IgD-negative memory B cell (primary cell): ENCODE results near the gene GYS1. TPM values are rescaled to one million over a fixed set of nuclear protein-coding genes. Genes with fewer than 3 reads are reported as not detected.

Experiments
- H3K27ac Mint-ChIP-seq, 3 donors: one replicate each; pipeline ENCODE4 v1.8.0; 2020 to 2022; ENCODE audit warnings: mild to moderate bottlenecking in 3 of 3, mixed read lengths in 3 of 3, moderate library complexity in 1 of 3
- H3K27me3 Mint-ChIP-seq: one replicate; pipeline ENCODE4 v1.8.0; 2021; ENCODE audit warnings: mixed read lengths
- H3K36me3 Mint-ChIP-seq: one replicate; pipeline ENCODE4 v1.8.0; 2020; ENCODE audit warnings: mild to moderate bottlenecking, mixed read lengths
- H3K4me1 Mint-ChIP-seq, 3 donors: one replicate each; pipeline ENCODE4 v1.8.0; 2020 to 2022; ENCODE audit warnings: mixed read lengths in 3 of 3, mild to moderate bottlenecking in 1 of 3
- H3K4me3 Mint-ChIP-seq, 4 donors: one replicate each; pipeline ENCODE4 v1.8.0; 2020 to 2022; ENCODE audit warnings: mild to moderate bottlenecking in 4 of 4, mixed read lengths in 4 of 4, moderate library complexity in 3 of 4
- H3K9me3 Mint-ChIP-seq, 3 donors: one replicate each; pipeline ENCODE4 v1.8.0; 2020 to 2021; ENCODE audit warnings: mixed read lengths in 3 of 3, mild to moderate bottlenecking in 1 of 3
- polyA plus RNA-seq: library from polyadenylated mRNA; unstranded; fragments of 300-500 nt; fragmentation: Illumina TruSeq; gene quantifications from one replicate; pipeline ENCODE4 v1.2.3, GENCODE V29; 2021

GYS1 gene
- polyA plus RNA-seq, 1 donor from 2014 or later, result 26.4 TPM

DNA sequence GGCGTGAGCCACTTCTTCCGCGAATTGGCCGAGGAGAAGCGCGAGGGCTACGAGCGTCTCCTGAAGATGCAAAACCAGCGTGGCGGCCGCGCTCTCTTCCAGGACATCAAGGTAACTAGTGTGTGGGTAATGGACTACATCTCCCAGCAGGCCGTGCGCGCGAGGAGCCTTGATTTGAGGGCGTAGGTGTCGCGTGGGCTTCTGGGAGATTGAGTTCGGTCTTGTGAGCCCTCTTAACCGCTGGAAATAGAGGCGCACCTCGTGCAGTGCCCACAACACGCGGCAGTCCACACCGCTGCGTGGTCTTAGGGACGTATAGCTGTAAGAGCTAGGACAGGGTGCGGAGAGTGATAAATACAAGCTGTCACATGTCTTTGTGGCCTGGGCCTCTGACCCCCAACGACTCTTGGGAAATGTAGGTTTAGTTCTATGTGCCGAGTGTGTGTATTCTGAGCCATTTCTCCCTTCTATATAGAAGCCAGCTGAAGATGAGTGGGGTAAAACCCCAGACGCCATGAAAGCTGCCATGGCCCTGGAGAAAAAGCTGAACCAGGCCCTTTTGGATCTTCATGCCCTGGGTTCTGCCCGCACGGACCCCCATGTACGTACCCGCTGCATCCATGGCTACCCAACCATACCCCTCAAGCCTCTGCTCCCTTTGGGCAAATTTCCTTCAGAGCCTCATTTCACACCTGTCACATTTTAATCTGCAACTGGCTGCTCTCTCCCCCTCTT, 27.1 kb downstream of the GYS1 start:
- Mint-ChIP-seq H3K27ac (peak overlapping the region; percentile 99 to 100 (median 99)), H3K4me1 (peaks cover 33 to 41% (median 39%) of the 10 kb centered on the region in 3 donors), H3K36me3 (peaks cover 2% of the 10 kb centered on the region), H3K4me3 (peak overlapping the region; percentile 93 to 99 (median 96)), H3K9me3 (no peaks in the 10 kb centered on the region), H3K27me3 (no peaks in the 10 kb centered on the region)

DNA sequence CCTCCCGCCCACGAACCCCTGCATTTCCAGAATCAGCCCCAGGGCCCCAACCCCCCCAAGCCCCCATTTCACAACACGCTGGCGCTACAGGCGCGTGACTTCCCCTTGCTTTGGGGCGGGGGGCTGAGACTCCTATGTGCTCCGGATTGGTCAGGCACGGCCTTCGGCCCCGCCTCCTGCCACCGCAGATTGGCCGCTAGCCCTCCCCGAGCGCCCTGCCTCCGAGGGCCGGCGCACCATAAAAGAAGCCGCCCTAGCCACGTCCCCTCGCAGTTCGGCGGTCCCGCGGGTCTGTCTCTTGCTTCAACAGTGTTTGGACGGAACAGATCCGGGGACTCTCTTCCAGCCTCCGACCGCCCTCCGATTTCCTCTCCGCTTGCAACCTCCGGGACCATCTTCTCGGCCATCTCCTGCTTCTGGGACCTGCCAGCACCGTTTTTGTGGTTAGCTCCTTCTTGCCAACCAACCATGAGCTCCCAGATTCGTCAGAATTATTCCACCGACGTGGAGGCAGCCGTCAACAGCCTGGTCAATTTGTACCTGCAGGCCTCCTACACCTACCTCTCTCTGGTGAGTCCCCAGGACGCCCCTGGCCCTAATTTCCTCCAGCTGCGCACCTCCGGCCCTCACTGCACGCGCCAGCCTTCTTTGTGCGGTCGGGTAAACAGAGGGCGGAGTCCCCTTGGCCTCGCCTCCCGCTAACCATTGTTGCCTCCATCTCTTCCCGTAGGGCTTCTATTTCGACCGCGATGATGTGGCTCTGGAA, 27.9 kb downstream of the GYS1 start, which contains the start of gene FTL:
FTL (plus strand) TSS at position 270 of the 766 bp plus-strand sequence; CDS start at position 469, 199 bp downstream.
- no peaks in the 10 kb centered on the region for H3K9me3 Mint-ChIP-seq
- H3K36me3 Mint-ChIP-seq, result peaks cover 2% of the 10 kb centered on the region
- peak within 1 kb of the TSS; percentile 93 to 99 (median 96) for H3K4me3 Mint-ChIP-seq
- peaks cover 29 to 38% (median 36%) of the 10 kb centered on the region in 3 donors for H3K4me1 Mint-ChIP-seq
- peak within 1 kb of the TSS; percentile 99 to 100 (median 99) for H3K27ac Mint-ChIP-seq
- no peaks in the 10 kb centered on the region for H3K27me3 Mint-ChIP-seq

DNA sequence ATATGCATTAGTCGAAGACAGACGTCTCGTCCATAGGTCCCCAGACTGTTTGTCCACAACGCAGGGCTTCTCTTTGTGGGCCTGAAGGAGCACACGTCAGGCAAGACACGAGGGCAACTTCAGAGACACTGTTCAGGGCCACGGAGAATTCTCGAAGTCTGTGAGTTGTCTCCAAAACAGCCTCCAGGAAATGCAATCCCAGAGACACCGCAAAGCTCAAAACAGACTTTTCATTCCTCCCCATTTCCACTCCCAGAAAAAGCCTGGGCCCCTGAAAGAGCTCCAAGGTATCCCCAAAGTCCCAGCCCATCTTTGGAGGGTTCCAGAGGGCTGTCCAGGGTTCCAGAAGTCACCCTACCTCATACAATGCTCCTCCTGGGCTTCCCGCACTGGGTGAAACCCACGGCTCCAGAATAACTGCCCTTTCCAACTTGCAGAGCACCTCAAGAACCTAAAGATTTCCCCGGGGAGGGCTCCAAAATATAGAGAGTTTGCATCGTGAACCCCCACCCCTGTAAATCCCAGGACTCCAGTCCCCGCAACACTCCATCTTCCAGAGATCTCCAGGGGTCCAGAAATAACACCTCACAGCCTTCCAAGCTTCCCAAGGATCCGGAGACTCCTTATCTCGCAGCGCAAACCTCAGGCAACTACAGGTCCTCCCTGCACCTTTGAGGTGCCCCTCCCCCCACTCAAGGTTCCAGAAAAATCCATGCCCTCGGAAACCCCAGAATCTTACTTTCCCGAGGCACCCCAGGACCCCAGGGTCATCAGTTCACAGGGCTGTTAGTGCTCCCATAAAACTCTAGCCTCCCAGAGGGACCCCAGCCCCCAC, 28.7 kb downstream of the GYS1 start:
- H3K4me1 Mint-ChIP-seq, result peaks cover 29 to 38% (median 36%) of the 10 kb centered on the region in 3 donors
- peaks cover 2% of the 10 kb centered on the region for H3K36me3 Mint-ChIP-seq
- H3K27me3 Mint-ChIP-seq, result no peaks in the 10 kb centered on the region
- no peaks in the 10 kb centered on the region for H3K9me3 Mint-ChIP-seq
- H3K4me3 Mint-ChIP-seq, result peak overlapping the region; percentile 93 to 99 (median 96)
- H3K27ac Mint-ChIP-seq, result peak overlapping the region; percentile 95 to 100 (median 99)

DNA sequence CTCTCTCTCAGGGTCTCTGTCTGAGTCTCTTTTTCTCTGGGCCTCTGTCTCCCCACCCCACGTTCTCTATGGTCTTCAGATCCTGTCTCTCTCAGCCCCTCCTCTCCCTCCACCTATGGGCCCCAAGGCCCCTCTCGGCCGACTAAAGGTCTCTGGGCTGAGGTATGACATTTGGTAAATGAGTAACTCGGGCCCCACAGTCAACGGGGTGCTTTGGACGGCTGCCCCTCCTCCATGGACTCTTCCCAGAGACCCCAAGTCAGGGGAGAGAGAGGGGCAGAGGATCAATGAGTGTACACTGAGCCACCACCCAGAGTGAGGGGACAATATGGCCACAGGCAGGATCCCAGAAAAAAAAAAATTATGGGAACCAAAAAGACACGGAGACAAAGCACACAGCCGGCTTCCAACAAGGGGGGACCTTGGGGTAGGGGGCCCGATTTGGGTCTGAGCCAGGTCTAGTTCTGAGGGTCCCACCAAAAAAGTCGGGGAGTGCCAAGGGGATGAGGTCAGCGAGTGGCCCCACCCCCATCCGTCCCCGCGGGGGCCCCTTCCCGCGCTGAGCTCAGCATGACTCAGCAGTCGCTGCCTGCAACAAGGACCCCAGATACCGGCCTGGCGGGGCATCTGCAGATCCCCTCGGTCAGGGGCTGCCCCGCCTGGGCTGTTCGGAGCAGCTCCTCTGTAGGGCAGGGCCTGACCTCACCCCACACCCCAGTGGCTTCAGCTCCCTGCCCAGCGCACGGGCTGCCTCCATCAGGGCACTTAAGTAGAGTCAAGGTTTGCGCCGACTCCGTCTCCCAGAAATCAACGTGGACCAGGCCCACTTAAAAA, 29.5 kb downstream of the GYS1 start:
- Mint-ChIP-seq H3K4me1 (peaks cover 29 to 36% (median 36%) of the 10 kb centered on the region in 3 donors), H3K27me3 (no peaks in the 10 kb centered on the region), H3K9me3 (no peaks in the 10 kb centered on the region)

DNA sequence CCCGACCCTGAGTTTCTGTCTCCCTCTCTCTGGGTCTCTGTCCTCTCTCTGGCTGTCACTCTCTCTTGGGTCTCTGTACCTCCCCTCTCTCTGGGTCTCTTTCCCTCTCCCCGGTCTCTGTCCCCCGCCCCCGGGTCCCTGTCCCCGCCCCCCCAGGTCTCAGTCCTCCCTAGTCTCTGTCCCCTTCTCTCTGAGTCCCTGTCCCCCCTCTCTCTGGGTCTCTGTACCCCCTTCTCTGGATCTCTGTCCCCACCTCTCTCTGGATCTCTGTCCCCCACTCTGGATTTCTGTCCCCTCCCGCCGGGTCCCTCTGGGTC, 30.3 kb downstream of the GYS1 start:
- Mint-ChIP-seq H3K4me1 (peaks cover 24 to 37% (median 34%) of the 10 kb centered on the region in 3 donors), H3K27me3 (no peaks in the 10 kb centered on the region), H3K4me3 (peak overlapping the region in 3 of 4 donors; percentile 77 to 90 (median 87)), H3K36me3 (peaks cover 2% of the 10 kb centered on the region), H3K9me3 (no peaks in the 10 kb centered on the region), H3K27ac (peak overlapping the region; percentile 85 to 99 (median 95))

More for the DNA sequence above, 29.5 kb downstream of the GYS1 start:
- Mint-ChIP-seq H3K27ac (peak overlapping the region; percentile 95 to 99 (median 95)), H3K36me3 (peaks cover 2% of the 10 kb centered on the region), H3K4me3 (peak overlapping the region; percentile 93 to 99 (median 94))

DNA sequence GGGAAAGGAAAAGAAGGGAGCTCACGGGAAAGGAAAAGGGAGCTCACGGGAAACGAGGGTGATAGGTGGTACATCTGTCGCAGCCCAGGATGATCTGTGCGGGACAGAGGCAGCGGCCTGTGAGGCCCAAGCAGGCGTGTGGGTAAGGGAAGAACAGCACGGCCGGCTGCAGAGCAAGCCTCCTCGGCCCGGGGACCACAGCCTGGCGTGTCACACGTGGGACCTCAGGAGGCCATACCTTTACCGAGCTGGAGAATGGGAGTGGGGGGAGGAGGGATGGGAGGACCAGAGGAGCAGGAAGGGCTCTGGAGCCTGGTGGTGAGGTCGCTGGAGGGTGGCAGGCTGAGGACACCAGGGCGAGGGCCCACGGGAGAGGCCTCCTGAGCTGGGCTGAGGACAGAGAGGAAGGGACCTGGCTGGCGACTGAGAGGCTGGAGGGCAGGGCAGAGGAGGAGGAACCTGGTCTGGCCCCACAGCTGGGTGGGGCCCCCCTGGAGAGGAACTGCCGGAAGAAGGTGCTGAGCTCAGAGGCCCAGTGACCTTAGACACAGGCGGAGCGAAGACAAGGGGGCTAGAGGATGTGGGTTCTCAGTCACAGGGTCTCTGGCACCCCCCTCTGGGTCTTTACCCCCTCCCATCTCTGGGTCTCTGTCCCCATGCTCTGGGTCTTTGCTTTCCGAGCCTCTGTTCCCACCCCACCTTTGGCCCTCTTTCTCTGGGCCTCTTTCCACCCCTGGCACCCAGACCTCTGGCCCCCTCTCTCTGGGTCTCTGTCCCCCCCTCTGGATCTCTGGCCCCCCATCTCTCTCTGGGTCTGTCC, 30.9 kb downstream of the GYS1 start:
- H3K36me3 Mint-ChIP-seq, result peaks cover 2% of the 10 kb centered on the region
- no peaks in the 10 kb centered on the region for H3K9me3 Mint-ChIP-seq

DNA sequence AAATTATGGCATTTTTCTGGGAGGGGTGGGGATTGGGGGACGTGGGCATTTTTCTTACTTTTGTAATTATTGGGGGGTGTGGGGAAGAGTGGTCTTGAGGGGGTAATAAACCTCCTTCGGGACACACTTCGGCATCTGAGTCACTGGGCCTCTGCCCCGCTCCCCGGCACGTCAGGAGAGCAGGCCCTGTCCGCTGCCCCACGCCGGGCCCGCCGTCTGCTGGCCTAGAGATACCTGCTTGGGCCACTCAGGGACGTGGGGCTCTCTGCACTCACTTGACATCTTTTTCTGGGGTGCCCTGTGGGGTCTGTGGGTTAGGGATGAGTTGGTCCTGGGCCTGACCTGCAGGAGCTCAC, 31.5 kb downstream of the GYS1 start:
- Mint-ChIP-seq H3K9me3 (no peaks in the 10 kb centered on the region), H3K4me3 (peak overlapping the region in 2 of 4 donors; percentile 77 to 90), H3K4me1 (peaks cover 20 to 39% (median 35%) of the 10 kb centered on the region in 3 donors), H3K27me3 (no peaks in the 10 kb centered on the region), H3K36me3 (peaks cover 4% of the 10 kb centered on the region), H3K27ac (peak overlapping the region; percentile 85 to 96 (median 95))

More for the DNA sequence above, 30.9 kb downstream of the GYS1 start:
- Mint-ChIP-seq H3K4me1 (peaks cover 20 to 39% (median 35%) of the 10 kb centered on the region in 3 donors), H3K27me3 (no peaks in the 10 kb centered on the region), H3K4me3 (peak overlapping the region; percentile 66 to 90 (median 82)), H3K27ac (peak overlapping the region; percentile 85 to 96 (median 95))

DNA sequence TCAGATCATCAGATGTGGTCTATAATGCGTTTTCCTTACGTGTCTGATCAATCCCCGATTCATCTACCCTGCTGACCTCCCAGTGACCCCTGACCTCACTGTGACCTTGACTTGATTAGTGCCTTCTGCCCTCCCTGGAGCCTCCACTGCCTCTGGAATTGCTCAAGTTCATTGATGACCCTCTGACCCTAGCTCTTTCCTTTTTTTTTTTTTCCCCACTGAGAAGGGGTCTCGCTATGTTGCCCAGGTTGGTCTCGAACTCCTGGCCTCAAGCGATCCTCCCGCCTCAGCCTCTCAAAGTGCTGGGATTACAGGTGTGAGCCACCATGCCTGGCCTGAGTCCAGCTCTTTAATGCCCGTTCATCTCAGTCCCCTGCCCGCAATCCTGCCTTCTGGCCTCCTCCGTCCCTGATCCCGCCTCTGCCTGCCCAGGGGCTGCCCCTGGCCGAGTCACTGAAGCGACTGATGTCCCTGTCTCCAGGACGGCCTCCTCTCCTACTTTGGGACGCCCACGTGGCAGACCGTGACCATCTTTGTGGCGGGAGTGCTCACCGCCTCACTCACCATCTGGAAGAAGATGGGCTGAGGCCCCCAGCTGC, 32.0 kb downstream of the GYS1 start:
- Mint-ChIP-seq H3K27ac (peak overlapping the region in 1 of 3 donors; percentile 95), H3K27me3 (no peaks in the 10 kb centered on the region), H3K9me3 (no peaks in the 10 kb centered on the region), H3K4me3 (peak overlapping the region in 3 of 4 donors; percentile 41 to 65 (median 50)), H3K4me1 (peaks cover 20 to 36% (median 32%) of the 10 kb centered on the region in 3 donors), H3K36me3 (peaks cover 3% of the 10 kb centered on the region)

DNA sequence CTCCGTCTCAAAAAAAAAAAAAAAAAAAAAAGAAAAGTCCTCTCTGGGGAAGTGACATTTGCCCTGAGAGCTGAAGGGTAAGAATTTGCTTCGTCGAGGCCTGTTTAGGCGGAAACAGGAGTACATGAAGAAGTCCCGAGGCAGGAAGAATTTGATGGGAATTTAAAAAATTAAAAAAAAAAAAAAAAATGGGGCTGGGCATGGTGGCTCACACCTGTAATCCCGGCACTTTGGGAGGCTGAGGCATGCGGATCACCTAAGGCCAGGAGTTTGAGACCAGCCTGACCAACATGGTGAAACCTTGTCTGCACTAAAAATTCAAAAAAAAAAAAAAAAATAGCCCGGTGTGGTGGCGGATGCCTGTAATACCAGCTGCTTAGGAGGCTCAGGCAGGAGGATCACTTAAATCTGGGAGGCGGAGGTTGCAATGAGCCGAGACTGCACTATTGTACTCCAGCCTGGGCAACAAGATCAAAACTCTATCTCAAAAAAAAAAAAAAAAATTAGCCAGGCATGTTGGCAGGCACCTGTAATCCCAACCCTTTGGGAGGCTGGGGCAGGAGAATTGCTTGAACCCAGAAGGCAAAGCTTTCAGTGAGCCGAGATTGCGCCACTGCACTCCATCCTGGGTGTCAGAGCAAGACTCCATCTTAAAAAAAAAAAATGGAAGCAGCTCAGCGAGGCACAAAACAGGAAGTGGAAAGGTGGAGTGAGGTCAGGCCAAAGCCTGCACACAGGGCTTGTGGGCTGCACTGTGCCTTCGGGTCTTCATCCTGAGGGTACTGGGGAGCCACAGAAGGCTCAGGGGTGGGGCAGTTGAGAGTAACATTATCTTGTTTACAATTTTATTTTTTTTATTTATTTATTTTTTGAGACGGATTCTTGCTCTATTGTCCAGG, 33.5 kb downstream of the GYS1 start:
- no peaks in the 10 kb centered on the region for H3K27me3 Mint-ChIP-seq
- H3K9me3 Mint-ChIP-seq, result no peaks in the 10 kb centered on the region
- no peak overlapping the region for H3K27ac Mint-ChIP-seq
- peaks cover 20 to 35% (median 30%) of the 10 kb centered on the region in 3 donors for H3K4me1 Mint-ChIP-seq
- peak overlapping the region in 1 of 4 donors; percentile 74 for H3K4me3 Mint-ChIP-seq
- peaks cover 4% of the 10 kb centered on the region for H3K36me3 Mint-ChIP-seq

DNA sequence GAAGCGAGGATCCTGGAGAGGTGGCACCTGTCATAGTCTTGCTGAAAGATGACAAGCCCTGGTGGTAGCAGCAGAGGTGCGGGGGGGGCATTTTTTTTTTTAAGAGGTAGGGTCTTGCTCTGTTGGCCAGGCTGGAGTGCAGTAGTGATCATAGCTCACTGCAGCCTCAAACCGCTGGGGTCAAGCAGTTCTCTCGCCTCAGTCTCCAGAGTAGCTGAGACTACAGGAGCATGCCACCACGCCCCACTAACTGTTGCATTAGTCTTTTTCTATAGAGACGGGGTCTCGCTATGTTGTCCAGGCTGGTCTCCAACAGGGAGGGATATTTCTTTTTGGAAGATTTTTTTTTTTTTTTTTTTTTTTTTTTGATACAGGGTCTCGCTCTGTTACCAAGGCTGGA, 35.1 kb downstream of the GYS1 start:
- peak overlapping the region in 1 of 3 donors; percentile 19 for H3K27ac Mint-ChIP-seq
- H3K9me3 Mint-ChIP-seq, result no peaks in the 10 kb centered on the region
- peaks cover 5% of the 10 kb centered on the region for H3K36me3 Mint-ChIP-seq
- H3K27me3 Mint-ChIP-seq, result no peaks in the 10 kb centered on the region
- H3K4me1 Mint-ChIP-seq, result peaks cover 18 to 26% (median 19%) of the 10 kb centered on the region in 3 donors
- H3K4me3 Mint-ChIP-seq, result peak overlapping the region in 2 of 4 donors; percentile 30 to 74

DNA sequence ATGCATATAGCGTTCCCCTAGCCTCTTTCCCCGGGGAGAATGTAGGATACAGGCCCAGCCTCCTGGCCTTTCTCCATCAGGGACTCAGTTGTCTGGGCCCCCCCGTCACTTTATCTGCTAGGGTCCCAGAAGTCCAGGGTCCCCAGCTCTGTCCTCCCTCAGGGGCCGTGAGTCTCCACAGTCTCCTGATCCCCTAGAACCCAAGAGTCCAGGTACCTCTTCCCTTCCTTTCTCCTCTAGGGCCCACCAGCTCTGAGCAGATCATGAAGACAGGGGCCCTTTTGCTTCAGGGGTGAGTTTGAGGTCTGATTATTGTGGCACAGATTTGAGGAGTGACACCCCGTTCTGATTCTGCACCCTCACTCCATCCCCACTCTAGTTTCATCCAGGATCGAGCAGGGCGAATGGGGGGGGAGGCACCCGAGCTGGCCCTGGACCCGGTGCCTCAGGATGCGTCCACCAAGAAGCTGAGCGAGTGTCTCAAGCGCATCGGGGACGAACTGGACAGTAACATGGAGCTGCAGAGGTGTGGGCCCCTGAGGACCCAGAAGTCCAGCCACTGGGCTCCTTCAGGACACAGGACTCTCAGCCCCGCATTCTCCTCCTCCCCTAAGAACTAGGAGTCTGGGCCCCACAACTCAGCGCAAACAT, 37.7 kb downstream of the GYS1 start:
- H3K9me3 Mint-ChIP-seq, result no peaks in the 10 kb centered on the region
- H3K4me1 Mint-ChIP-seq, result peaks cover 7 to 22% (median 9%) of the 10 kb centered on the region in 3 donors
- peaks cover 5% of the 10 kb centered on the region for H3K36me3 Mint-ChIP-seq
- peak overlapping the region; percentile 89 to 94 (median 91) for H3K4me3 Mint-ChIP-seq
- H3K27ac Mint-ChIP-seq, result peak overlapping the region; percentile 11 to 83 (median 67)
- H3K27me3 Mint-ChIP-seq, result no peaks in the 10 kb centered on the region
